Transverse colon (tissue), 4 donors: ENCODE measurements around the gene NUP54. TPM values are rescaled to one million over a fixed set of nuclear protein-coding genes. Genes with fewer than 3 reads are reported as not detected.

Experiments used
- DNase-seq: peaks from one replicate; pipeline ENCODE4 v3.0.0-alpha.2; 2019
- H3K27ac ChIP-seq, 4 donors: fragments of 200-600 bp; sonication (generic); 2 replicates each; pipeline ENCODE4 v1.5.1; 2016 to 2018; ENCODE audit warnings: inconsistent platforms in 4 of 4
- H3K27me3 ChIP-seq: fragments of 200-600 bp; sonication (generic); 2 replicates; pipeline ENCODE4 v1.5.1; 2017; ENCODE audit warnings: inconsistent platforms
- H3K36me3 ChIP-seq, 4 donors: fragments of 200-600 bp; sonication (generic); 2 replicates each; pipeline ENCODE4 v1.5.1; 2017 to 2019; ENCODE audit warnings: inconsistent platforms in 4 of 4
- H3K4me1 ChIP-seq, 4 donors: fragments of 200-600 bp; sonication (generic); 2 replicates each; pipeline ENCODE4 v1.5.1; 2017 to 2020; ENCODE audit warnings: inconsistent platforms in 4 of 4
- H3K4me3 ChIP-seq, 4 donors: fragments of 200-600 bp; sonication (generic); 1 replicate in 1 of 4; 2 replicates in 3 of 4; pipeline versions ENCODE4 v1.5.1 to v1.6.1; 2017 to 2019; ENCODE audit warnings: inconsistent platforms in 4 of 4
- H3K9me3 ChIP-seq, 2 donors: fragments of 200-600 bp; sonication (generic); 2 replicates each; pipeline ENCODE4 v1.5.1; 2017 to 2019; ENCODE audit warnings: inconsistent platforms in 2 of 2
- EP300 ChIP-seq: sonication (generic); formaldehyde crosslinking; IDR thresholded peaks from one replicate; pipeline ENCODE4 v1.6.1; 2017; ENCODE audit warnings: antibody characterized with exemption, low read depth
- POLR2A ChIP-seq: fragments of 450-650 bp; IDR thresholded peaks from one replicate; pipeline ENCODE4 v1.6.1; 2016; ENCODE audit warnings: antibody characterized with exemption, mild to moderate bottlenecking, moderate library complexity
- POLR2AphosphoS5 ChIP-seq, 3 donors: sonication (generic); formaldehyde crosslinking; IDR thresholded peaks; one replicate each; pipeline ENCODE4 v1.6.1; 2016; ENCODE audit warnings: antibody characterized with exemption in 3 of 3
- WGBS, 2 donors: methylation state at CpG; one replicate each; pipeline ENCODE4 v1.1.5; 2018; ENCODE audit warnings: low coverage in 1 of 2; 5-methylcytosine and 5-hydroxymethylcytosine counted together
- in situ Hi-C, 4 donors: fragments of 200-750 bp; cut with MboI; loops; one replicate each; pipeline versions ENCODE4 v1.15.0 to v1.15.1; 2017; ENCODE audit warnings: low sequenced_read_pairs in 3 of 4, low pct_ligation_motif_present in 1 of 4, low pct_unique_long_range_greater_than_20kb in 1 of 4
- intact Hi-C: fragments of 100-400 bp; cut with DNase I; formaldehyde crosslinking; loops from one replicate; pipeline ENCODE4 v1.15.1; 2023; ENCODE audit warnings: low total_unique reads
- total RNA-seq, 4 donors: library from RNA; depleted of rRNA; stranded (reverse); fragments of >200 nt; gene quantifications; one replicate each; pipeline ENCODE4 v1.1.0, GENCODE V29; 2016
- TF ChIP-seq, protein P1 (sequence below), 5 experiments: fragments of 200-600 bp in 3 of 5; fragments of 450-650 bp in 2 of 5; sonication (generic) in 3 of 5; IDR thresholded peaks; 1 replicate in 2 of 5; 2 replicates in 3 of 5; pipeline ENCODE4 v1.5.1; 2016 to 2017; ENCODE audit warnings: antibody characterized with exemption in 5 of 5, inconsistent platforms in 3 of 5, mild to moderate bottlenecking in 2 of 5, moderate library complexity in 1 of 5

The NUP54 gene
- total RNA-seq, 4 donors from 2014 or later: 7.0 to 142 (median 29.2) TPM

DNA sequence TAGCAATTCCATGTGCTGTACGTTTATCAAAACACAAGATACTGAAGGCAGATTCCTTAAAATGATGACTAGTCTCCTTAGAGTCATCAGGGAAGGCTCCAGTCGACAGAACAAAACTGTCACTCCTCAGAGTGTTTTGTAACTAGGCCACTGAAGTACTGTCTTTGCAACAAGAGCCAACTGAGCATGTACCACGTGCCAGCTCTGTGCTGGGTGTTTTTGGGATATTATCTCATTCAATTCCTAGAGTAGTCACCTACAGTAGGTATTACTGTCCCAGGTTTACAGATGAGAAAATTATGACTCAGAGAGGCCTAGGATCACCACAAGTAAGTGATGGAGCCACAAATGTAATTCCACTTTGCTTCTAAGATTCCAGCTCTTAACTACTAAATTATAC, 18.3 kb upstream of the NUP54 start:
- WGBS, 2 donors: 77 to 90% methylated on average over 2 to 3 of the region's 3 CpGs
- no peak overlapping the region for H3K4me3 ChIP-seq
- no peak overlapping the region for H3K27ac ChIP-seq
- no peak for DNase-seq
- no peaks in the 10 kb centered on the region for H3K4me1 ChIP-seq
- TF ChIP-seq POLR2AphosphoS5 (IDR thresholded peaks at IDR 0.05) (no peak), POLR2A (no peak), EP300 (no peak)
- TF ChIP-seq, protein P1, sequence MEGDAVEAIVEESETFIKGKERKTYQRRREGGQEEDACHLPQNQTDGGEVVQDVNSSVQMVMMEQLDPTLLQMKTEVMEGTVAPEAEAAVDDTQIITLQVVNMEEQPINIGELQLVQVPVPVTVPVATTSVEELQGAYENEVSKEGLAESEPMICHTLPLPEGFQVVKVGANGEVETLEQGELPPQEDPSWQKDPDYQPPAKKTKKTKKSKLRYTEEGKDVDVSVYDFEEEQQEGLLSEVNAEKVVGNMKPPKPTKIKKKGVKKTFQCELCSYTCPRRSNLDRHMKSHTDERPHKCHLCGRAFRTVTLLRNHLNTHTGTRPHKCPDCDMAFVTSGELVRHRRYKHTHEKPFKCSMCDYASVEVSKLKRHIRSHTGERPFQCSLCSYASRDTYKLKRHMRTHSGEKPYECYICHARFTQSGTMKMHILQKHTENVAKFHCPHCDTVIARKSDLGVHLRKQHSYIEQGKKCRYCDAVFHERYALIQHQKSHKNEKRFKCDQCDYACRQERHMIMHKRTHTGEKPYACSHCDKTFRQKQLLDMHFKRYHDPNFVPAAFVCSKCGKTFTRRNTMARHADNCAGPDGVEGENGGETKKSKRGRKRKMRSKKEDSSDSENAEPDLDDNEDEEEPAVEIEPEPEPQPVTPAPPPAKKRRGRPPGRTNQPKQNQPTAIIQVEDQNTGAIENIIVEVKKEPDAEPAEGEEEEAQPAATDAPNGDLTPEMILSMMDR (IDR thresholded peaks at IDR 0.05): no peak
- no peaks in the 10 kb centered on the region for H3K9me3 ChIP-seq
- H3K27me3 ChIP-seq: no peaks in the 10 kb centered on the region
- in situ Hi-C loops: no loop called here
- H3K36me3 ChIP-seq: peaks cover 0 to 54% (median 21%) of the 10 kb centered on the region in 4 donors
- intact Hi-C loops: no loop called here

DNA sequence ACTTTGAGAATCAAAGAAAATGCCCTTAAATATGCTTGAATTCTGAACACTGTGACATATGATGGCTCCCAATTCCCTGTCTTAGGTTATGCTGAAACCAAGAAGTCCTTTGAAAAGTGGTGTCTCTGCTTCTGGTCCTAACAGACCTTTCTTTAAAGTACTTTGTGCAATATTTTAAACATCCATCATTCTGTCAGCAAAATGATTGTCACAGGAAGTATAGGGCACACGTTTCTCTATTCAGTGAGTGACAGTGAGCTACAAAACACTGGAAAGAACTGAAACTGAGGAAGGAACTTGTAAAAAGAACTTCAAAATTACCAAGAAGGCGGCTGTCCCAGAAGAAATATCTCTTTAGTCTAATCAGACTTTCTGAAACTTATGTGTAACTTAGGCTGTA, 12.2 kb upstream of the NUP54 start:
- no peak for DNase-seq
- no peaks in the 10 kb centered on the region for H3K27me3 ChIP-seq
- peaks cover 0 to 48% (median 20%) of the 10 kb centered on the region in 4 donors for H3K36me3 ChIP-seq
- H3K27ac ChIP-seq: no peak overlapping the region
- H3K9me3 ChIP-seq: no peaks in the 10 kb centered on the region
- TF ChIP-seq POLR2A (no peak), EP300 (no peak), POLR2AphosphoS5 (IDR thresholded peaks at IDR 0.05) (no peak)
- 50 to 64% methylated on average over 2 of the region's 2 CpGs for WGBS, 2 donors
- H3K4me3 ChIP-seq: no peak overlapping the region
- no peaks in the 10 kb centered on the region for H3K4me1 ChIP-seq
- intact Hi-C loops: no loop called here
- in situ Hi-C loops: no loop called here

DNA sequence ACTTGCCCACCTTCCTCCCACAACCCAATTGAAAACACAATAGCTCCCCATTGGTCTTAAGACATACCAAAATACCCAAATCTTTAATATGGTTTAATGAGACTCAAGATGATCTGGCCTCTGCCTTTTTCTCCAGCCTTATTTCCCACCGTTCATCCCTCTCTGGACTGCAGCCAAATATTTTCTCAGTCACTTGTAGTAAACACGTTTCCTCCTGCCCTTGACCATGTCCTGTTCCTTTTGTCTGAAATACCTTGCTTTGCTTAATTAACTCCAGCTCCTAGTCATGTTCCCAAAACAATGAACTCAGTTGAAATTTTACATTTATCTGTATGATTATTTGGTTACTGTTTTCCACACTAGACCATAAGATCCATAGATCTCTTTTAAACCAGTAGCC, 8.4 kb upstream of the NUP54 start:
- intact Hi-C loops: no loop called here

DNA sequence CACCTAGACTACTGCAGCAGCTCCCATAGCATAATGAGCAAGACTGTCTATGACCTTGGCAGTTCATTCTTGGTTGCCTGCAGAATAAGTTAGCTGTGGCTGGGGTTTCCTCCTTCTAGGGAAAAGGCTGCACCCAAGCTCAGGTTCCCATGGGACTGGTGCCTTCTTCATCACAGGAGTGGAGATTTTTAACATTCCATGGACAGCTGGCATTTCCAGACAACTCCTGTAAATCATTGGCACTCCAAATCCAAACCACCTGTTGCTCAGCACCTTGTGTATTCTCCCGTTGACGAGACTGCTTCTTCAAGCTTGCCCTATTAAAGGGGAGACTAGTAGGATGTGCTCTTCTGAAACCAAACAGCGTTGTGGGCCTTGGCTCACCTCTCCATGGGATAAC, 7.8 kb upstream of the NUP54 start:
- no peak for TF ChIP-seq POLR2A
- no peak for TF ChIP-seq EP300
- Histone ChIP-seq H3K4me3 (no peak overlapping the region), H3K27me3 (no peaks in the 10 kb centered on the region), H3K36me3 (peaks cover 0 to 17% (median 6%) of the 10 kb centered on the region in 4 donors), H3K4me1 (no peaks in the 10 kb centered on the region), H3K27ac (no peak overlapping the region), H3K9me3 (no peaks in the 10 kb centered on the region)
- intact Hi-C loops (no loop called here), in situ Hi-C loops (no loop called here)
- WGBS, 2 donors: 88 to 96% methylated on average over 3 of the region's 3 CpGs
- DNase-seq: no peak

More for the DNA sequence above, 8.4 kb upstream of the NUP54 start:
- no peak overlapping the region for H3K4me3 ChIP-seq
- DNase-seq: no peak
- TF ChIP-seq, protein P1 (IDR thresholded peaks at IDR 0.05): no peak
- TF ChIP-seq EP300 (no peak), POLR2AphosphoS5 (IDR thresholded peaks at IDR 0.05) (no peak), POLR2A (no peak)
- in situ Hi-C loops: no loop called here
- WGBS, 2 donors: 20 to 24% methylated on average over 2 of the region's 2 CpGs
- H3K27me3 ChIP-seq: no peaks in the 10 kb centered on the region
- no peak overlapping the region for H3K27ac ChIP-seq
- peaks cover 0 to 24% (median 9%) of the 10 kb centered on the region in 4 donors for H3K36me3 ChIP-seq
- H3K4me1 ChIP-seq: no peaks in the 10 kb centered on the region
- no peaks in the 10 kb centered on the region for H3K9me3 ChIP-seq

DNA sequence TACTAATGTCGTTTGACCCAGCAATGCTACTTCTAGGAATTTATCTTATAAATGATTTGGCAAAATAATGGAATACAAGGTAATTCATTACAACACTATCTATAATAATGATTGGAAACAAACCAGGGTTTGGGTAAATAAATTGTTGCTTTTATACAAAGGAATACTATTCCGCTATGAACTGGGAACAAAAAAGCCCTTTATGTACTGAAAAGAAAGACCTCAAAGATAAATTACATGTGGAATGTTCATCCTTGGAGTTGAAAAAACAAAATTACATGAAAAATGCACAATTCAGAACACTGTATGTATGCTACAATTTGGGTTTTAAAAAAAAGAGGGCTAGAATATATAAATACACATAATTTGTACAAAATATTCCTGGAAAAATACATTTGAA, 5.2 kb upstream of the NUP54 start:
- Histone ChIP-seq H3K4me3 (no peak overlapping the region), H3K4me1 (peaks cover 0 to 11% (median 7%) of the 10 kb centered on the region in 4 donors), H3K27ac (no peak overlapping the region), H3K9me3 (no peaks in the 10 kb centered on the region), H3K36me3 (no peaks in the 10 kb centered on the region), H3K27me3 (no peaks in the 10 kb centered on the region)
- whole genome bisulfite sequencing, 2 donors: 81 to 85% methylated on average over 2 of the region's 2 CpGs
- in situ Hi-C loops: no loop called here
- no peak for TF ChIP-seq POLR2A
- TF ChIP-seq, protein P1 (IDR thresholded peaks at IDR 0.05): no peak
- no peak for TF ChIP-seq EP300
- no peak for TF ChIP-seq POLR2AphosphoS5 (IDR thresholded peaks at IDR 0.05)
- DNase-seq: no peak
- intact Hi-C loops: no loop called here
